Thoracic aorta (tissue), 2 donors: ENCODE results near the gene IGFLR1. TPM values are rescaled to one million over a fixed set of nuclear protein-coding genes. Genes with fewer than 3 reads are reported as not detected.

Experiments
- ATAC-seq: fragments of 150-250 bp; one replicate; pipeline ENCODE4 v1.8.0; 2017; ENCODE audit warnings: low read depth; ENCODE audit not compliant: insufficient number of reproducible peaks, low FRiP score
- DNase-seq: peaks from one replicate; pipeline ENCODE4 v3.0.0-alpha.2; 2020; ENCODE audit warnings: low spot score
- H3K27ac ChIP-seq, 2 donors: fragments of 200-600 bp; sonication (generic); 1 replicate in 1 of 2; 2 replicates in 1 of 2; pipeline ENCODE4 v1.5.1; 2016; ENCODE audit warnings: mild to moderate bottlenecking in 2 of 2, moderate library complexity in 2 of 2
- H3K27me3 ChIP-seq: fragments of 200-600 bp; sonication (generic); replicated peaks from 2 replicates; pipeline ENCODE4 v1.6.0; 2016; ENCODE audit warnings: mild to moderate bottlenecking; ENCODE audit not compliant: insufficient read depth
- H3K36me3 ChIP-seq: fragments of 200-600 bp; sonication (generic); one replicate; pipeline ENCODE4 v1.5.1; 2016
- H3K4me1 ChIP-seq, 2 donors: fragments of 200-600 bp; sonication (generic); 1 replicate in 1 of 2; 2 replicates in 1 of 2; pipeline versions ENCODE4 v1.5.1 to v1.6.0; 2016; ENCODE audit warnings: low read depth in 2 of 2, mild to moderate bottlenecking in 1 of 2; ENCODE audit not compliant: control insufficient read depth in 1 of 2
- H3K4me3 ChIP-seq: fragments of 200-600 bp; sonication (generic); 2 replicates; pipeline ENCODE4 v1.5.1; 2016; ENCODE audit warnings: mild to moderate bottlenecking
- H3K9me3 ChIP-seq: fragments of 200-600 bp; sonication (generic); 2 replicates; pipeline ENCODE4 v1.5.1; 2016
- total RNA-seq, 2 donors: library from RNA; depleted of rRNA; stranded (reverse); fragments of >200 nt; gene quantifications; one replicate each; pipeline versions ENCODE4 v1.1.0 to v1.2.3, GENCODE V29; 2016
- TF ChIP-seq, protein P1 (sequence below): fragments of 200-600 bp; sonication (generic); IDR thresholded peaks from one replicate; pipeline ENCODE4 v1.5.1; 2019; ENCODE audit warnings: antibody characterized with exemption

The IGFLR1 gene
- total RNA-seq, 2 donors from 2014 or later = 6.9 to 13.1 TPM

DNA sequence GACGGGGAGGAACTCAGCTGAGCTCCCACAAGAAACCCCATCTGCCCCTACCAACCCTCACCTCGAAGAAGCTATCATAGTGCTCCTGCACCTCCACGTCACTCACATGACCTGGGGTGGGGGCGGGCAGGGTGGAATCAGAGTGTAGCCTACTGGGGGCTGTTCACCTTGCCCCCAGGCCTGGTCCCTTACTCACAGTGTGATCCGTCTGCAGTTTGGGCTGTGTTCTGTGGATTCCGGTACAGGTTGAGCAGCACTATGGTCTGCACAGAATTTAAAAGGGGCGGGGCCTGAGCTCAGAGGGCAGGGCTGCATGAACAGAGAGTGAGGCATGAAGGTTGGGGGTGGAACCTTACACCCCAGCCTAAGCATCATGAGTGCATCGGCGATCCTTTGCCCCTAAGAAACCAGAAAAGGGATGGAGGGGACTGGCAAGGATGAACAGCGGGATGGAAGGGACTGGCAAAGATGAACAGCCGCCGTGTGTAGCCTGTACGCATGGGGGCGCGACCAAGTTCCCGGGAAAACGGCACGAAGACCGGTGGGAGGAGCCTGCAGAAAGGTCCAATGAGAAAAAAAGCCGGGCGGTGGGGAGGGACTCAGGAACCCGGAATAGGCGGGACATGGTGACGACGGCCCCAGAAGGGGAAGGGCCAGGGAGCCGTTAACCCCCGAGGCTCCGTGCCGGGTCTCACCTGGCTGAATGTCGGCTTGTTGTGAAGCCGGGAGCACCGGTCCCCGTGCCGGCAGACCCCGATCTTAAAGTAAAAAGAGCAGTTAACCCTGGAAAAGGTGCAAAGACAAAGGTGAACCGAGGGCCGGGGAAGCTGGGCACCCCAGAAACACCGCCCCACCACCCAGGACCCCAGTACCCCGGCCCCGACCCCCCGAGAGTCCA is 2.4 kb upstream of the IGFLR1 start:
- TF ChIP-seq, protein P1, sequence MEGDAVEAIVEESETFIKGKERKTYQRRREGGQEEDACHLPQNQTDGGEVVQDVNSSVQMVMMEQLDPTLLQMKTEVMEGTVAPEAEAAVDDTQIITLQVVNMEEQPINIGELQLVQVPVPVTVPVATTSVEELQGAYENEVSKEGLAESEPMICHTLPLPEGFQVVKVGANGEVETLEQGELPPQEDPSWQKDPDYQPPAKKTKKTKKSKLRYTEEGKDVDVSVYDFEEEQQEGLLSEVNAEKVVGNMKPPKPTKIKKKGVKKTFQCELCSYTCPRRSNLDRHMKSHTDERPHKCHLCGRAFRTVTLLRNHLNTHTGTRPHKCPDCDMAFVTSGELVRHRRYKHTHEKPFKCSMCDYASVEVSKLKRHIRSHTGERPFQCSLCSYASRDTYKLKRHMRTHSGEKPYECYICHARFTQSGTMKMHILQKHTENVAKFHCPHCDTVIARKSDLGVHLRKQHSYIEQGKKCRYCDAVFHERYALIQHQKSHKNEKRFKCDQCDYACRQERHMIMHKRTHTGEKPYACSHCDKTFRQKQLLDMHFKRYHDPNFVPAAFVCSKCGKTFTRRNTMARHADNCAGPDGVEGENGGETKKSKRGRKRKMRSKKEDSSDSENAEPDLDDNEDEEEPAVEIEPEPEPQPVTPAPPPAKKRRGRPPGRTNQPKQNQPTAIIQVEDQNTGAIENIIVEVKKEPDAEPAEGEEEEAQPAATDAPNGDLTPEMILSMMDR = peak; percentile 30
- ATAC-seq (peak; percentile 72), DNase-seq (peak; percentile 91)
- Histone ChIP-seq H3K9me3 (no peaks in the 10 kb centered on the region), H3K27ac (peak overlapping the region; percentile 99 to 100), H3K4me3 (peak overlapping the region; percentile 91), H3K36me3 (peaks cover 4% of the 10 kb centered on the region), H3K4me1 (peaks cover 29 to 47% of the 10 kb centered on the region in 2 donors), H3K27me3 (no peaks in the 10 kb centered on the region)

DNA sequence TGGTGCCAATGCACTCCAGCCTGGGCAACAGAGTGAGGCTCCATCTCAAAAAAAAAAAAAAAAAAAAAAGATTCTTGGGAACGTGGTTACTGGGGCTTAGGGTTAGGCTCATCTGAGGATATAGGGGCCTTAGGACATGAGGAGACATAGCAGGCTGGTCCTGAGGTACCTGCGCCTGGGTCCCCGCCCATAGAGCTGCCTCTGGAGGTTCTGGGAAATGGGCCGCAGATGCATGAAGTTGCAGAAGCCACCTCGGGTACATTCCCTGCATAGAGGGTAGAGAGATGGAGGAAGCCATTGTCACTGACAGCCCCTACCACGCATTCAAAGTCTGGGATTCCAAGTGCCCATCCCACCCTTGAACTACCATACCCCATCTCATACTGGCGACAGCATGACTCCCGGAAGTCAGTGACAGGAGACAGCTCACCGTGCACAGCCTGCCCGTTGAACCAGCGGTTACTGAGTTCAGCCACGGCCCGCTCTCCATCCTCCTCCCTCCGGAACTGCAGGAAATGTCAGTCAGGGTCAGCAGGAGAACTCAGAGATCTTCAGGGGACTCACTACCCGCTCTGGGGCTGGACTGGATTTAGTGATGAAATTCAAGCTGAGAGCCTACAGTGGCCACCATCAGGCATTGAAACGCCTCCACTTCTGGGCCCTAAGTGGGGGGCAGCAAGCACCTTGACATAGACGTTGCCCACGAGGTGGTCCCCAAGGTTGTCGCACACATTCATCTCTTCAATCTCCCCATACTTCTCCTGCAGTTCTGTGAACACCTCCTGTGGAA is 1.6 kb upstream of the IGFLR1 start:
- no peak for DNase-seq
- peak overlapping the region; percentile 99 to 100 for H3K27ac ChIP-seq
- peak overlapping the region; percentile 91 for H3K4me3 ChIP-seq
- H3K36me3 ChIP-seq = peaks cover 6% of the 10 kb centered on the region
- H3K27me3 ChIP-seq = no peaks in the 10 kb centered on the region
- TF ChIP-seq, protein P1 = no peak
- H3K4me1 ChIP-seq = peaks cover 22 to 44% of the 10 kb centered on the region in 2 donors
- H3K9me3 ChIP-seq = no peaks in the 10 kb centered on the region
- no peak for ATAC-seq

- DNase-seq (no peak), ATAC-seq (no peak)
- Histone ChIP-seq H3K27me3 (no peaks in the 10 kb centered on the region), H3K9me3 (no peaks in the 10 kb centered on the region), H3K4me1 (peaks cover 10 to 30% of the 10 kb centered on the region in 2 donors), H3K27ac (peak overlapping the region; percentile 80 to 87), H3K4me3 (peak overlapping the region; percentile 84), H3K36me3 (peaks cover 26% of the 10 kb centered on the region)
- TF ChIP-seq, protein P1 = no peak
Measured at GRCh38 chr19:35741203-35741515, 1.1 kb downstream of the IGFLR1 start.

- DNase-seq (peak; percentile 96), ATAC-seq (peak; percentile 86)
- H3K4me3 ChIP-seq = peak overlapping the region; percentile 84
- TF ChIP-seq, protein P1 = peak; percentile 21
- H3K9me3 ChIP-seq = no peaks in the 10 kb centered on the region
- peak overlapping the region; percentile 80 to 93 for H3K27ac ChIP-seq
- peaks cover 27% of the 10 kb centered on the region for H3K36me3 ChIP-seq
- H3K4me1 ChIP-seq = peaks cover 7 to 25% of the 10 kb centered on the region in 2 donors
- no peaks in the 10 kb centered on the region for H3K27me3 ChIP-seq
Measured at GRCh38 chr19:35740423-35741202, 1.6 kb downstream of the IGFLR1 start.
